UCSD-AML1 (cell line): ENCODE data around the gene CPNE4.

Experiments
- DNase-seq: peaks from one replicate; lab custom pipeline; 2025; ENCODE audit not compliant: unreplicated experiment; lab: John Stamatoyannopoulos, UW

The CPNE4 gene

GRCh38 chr3:131708241-131708640 is 326.6 kb downstream of the CPNE4 start:
- DNase-seq: no peak

GRCh38 chr3:131705558-131706051 is 329.2 kb downstream of the CPNE4 start:
- DNase-seq: no peak

DNA sequence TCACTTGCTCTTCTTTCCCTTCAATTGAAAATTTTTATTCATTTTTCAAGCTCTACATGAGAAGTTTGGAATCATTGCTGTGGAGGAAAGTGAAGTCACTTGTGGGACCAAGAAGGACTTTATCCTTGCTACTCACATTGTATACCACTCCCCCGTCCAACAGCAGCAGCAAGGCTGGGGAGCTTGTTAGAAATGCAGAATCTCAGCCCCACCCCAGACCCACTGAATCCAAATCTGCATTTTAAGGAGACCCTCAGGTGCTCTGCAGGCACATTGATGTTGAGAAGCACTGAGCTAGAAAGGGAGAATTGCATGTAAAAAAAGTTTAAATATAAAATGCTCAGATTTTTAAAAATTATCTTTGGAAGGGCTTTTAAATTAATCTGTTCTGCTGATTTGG is 329.7 kb downstream of the CPNE4 start:
- DNase-seq: no peak

DNA sequence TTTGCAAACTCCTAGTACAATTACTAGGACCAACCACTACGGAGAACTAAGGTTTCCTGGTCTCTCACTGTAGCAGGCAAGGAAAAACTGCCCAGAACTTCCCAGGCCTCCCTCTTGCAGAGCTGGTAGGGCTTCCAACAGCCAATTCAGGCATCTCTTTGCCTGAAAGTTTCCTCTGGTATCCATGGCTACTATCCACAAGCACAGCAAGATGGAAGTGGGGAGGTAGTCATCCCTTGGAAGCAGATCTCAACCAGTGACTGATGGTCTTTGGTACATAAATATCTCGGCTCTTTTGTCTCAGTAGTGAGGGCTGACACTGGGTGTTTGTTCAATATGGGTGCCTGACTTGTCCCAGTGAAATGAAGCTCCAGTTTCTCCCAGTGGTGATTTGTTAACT is 330.7 kb downstream of the CPNE4 start:
- DNase-seq: no peak

- no peak for DNase-seq
These were observed 332.7 kb downstream of the CPNE4 start for GRCh38 chr3:131702146-131702545.

GRCh38 chr3:131701153-131701770 is 333.6 kb downstream of the CPNE4 start:
- no peak for DNase-seq

- no peak for DNase-seq
These were observed 335.8 kb downstream of the CPNE4 start for GRCh38 chr3:131699001-131699400.

DNA sequence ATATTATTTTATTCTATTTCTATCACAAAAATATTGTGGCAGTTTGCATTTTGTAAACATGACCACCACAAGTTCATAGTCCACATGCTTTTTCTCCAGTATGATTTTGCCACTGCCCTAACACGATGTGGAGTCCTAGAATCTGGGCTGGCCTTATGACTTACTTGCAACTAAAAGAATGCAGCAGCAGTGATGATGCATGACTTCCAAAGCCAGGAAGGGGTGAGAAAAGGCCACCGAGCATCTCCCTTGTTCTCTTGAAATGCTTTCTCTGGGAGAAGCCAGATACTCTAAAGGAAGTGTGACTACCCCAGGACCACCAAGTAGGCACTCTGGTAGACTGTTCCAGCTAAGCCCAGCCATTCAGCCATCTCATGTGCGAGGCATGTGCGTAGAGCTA is 340.4 kb downstream of the CPNE4 start:
- DNase-seq: no peak

DNA sequence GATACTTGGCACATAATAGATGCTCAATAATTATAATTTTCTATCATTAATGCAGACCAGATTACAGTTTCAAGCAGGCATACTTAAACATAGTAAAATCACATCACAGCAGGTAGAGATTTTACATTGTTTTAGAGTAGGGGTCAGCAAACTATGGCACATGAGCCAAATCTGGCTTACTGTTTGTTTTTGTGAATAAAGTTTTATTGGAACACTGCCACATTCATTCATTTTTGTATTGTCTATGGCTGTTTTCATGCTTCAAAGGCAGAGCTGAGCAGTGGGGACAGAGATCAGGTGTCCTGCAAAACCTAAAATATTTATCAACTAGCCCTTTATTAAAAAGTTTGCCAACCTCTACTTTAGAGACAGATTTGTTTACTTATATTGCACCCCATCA is 342.5 kb downstream of the CPNE4 start:
- no peak for DNase-seq

DNA sequence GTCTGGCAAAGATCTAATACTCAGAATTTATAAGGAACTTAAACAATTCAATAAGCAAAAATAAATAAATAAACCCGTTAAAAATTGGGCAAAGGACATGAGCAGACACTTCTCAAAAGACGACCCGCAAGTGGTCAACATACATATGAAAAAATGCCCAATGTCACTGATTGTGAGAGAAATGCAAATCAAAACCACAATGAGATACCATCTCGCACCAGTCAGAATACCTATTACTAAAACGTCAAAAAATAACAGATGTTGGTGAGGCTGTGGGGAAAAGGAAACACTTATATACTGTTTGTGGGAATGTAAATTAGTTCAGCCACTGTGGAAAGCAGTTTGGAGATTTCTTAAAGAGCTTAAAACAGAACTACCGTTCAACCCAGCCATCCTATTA is 344.0 kb downstream of the CPNE4 start:
- DNase-seq: no peak

- DNase-seq: no peak
These were observed 346.4 kb downstream of the CPNE4 start for GRCh38 chr3:131688370-131688769.

DNA sequence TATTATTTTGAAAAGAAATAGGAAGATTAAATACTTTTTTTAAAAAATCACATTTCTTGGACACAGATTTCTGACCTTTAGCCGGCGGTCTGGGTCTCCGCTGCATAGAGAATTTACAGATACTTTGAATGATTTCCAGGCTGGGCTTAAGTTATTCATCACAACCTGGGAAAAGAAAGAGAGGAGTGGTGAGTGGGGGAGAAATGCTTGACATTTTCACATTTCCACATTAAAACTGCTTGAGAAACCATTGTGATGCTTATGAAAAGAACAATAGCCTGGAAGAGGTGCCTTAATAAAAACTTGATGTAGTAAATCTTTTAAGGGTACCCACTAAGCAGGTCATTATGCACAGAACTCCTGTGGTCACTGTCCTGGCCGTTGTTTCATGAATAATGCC is 365.2 kb downstream of the CPNE4 start:
- no peak for DNase-seq

GRCh38 chr3:131658771-131659170 is 376.0 kb downstream of the CPNE4 start:
- DNase-seq: no peak

DNA sequence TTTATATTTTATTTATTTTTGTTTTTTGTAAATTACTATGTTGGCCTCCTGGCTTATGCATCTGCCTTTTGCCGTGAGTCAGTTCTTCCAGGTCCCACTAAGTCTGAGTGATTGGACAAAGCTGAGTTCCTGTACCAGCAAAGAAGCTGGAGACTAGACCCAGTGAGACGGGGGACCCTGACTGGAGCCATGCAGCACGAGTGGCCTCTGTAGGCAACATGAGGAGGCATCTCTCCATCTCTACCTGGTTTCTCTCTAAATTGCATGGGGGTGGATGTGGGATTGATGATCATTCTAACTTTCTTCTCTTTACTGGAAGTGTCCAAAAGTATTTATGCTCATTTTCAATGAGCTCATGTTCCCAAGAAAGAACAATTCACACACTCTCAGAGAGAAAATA is 376.7 kb downstream of the CPNE4 start:
- no peak for DNase-seq

GRCh38 chr3:131655070-131655690 is 379.6 kb downstream of the CPNE4 start:
- DNase-seq: no peak

GRCh38 chr3:131645638-131646037 is 389.2 kb downstream of the CPNE4 start:
- DNase-seq: no peak

DNA sequence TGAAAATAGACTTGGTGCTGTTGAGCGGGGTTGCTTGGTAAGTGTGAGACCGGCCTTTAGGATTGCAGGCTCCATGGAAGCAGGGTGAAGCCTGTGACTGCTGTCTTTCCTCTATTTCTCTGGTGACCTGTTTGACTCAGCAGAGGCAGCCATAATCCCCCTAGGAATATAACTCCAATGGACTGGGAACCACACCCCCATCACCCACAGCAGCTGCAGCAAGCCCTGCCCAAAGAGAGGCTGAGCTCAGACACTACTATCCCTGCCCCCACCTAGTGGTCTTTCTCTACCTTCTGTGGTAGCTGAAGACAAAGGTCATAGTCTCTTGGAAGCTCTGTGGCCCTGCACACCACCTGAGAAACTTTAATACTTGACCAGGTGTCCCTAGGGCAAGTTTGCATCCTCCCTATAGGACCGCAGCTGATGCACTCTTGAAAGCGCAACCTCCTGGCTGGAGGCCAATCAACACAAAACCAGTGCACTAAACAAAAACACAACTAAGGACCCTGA is 398.5 kb downstream of the CPNE4 start:
- no peak for DNase-seq

DNA sequence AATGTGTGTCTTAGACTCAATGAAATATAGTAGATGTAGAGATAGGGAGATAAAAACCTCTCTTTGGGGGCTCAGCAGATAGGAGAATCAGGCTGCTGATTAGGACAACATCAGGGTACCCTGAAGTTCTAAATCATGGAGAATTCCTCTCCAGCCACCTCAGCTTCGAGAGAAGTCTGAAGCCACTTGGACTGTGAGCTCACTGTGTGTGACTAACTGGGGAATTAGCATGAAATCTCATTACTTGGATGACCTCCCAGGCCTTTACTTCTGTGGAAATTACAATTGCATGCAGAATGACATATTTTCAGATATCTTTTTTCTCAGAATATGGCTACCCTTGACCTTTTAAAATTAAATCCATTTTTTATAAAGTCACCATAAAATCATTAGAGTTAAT is 404.0 kb downstream of the CPNE4 start:
- no peak for DNase-seq

DNA sequence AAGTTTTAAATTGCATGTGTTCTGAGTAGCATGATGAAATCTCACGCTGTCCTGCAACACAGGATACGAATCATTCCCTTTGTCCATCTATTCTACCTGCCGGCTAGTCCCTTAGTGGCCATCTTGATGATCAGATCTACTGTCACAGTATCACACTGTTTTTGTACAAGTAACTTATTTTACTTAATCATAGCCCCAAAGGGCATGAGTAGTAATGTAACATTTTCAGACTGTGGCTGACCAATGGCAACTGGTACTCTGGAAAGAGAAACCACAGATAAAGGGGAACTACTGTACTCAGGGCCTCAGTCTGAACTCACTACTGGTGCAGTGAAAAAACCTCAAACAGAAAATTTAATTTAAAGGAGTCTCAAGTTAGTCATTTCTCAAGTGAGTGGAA is 404.7 kb downstream of the CPNE4 start:
- no peak for DNase-seq

DNA sequence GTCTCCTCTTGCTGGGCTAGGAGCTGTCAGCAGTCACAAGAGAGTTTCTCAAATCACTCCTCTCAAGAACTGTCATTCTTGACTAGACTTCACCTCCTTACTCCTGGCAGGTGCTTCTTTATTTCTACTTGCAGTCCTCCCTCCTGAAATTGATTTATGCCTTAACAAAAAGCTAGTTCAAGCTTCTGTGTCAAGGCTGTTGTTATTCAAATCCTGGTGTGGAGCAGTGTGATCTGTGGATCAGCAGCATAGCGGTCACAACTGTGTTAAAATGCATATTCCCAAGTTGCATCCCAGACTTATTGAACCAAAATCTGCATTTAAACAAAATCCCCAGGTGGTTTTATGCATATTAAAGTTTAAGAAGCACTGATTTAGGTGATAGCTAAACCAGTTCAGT is 411.4 kb downstream of the CPNE4 start:
- no peak for DNase-seq

DNA sequence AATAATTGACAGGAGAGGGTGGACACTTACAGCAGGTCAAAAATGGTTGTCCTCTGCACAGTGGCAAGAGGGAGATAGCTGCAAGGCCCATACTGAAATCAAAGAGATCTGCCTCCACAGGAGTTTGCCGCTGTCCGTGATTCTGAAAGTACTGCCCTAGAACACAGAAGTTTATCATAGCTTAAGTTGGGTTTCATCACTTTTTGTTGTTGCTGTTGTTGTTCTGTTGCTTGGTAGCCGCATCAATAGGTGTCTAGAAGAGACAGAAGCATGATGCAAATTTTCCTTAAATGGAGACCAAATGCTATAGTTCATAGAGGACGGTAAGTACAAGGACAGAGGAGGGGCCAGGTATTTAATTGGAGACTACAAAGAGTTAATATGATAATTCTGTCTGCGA is 412.1 kb downstream of the CPNE4 start:
- no peak for DNase-seq

DNA sequence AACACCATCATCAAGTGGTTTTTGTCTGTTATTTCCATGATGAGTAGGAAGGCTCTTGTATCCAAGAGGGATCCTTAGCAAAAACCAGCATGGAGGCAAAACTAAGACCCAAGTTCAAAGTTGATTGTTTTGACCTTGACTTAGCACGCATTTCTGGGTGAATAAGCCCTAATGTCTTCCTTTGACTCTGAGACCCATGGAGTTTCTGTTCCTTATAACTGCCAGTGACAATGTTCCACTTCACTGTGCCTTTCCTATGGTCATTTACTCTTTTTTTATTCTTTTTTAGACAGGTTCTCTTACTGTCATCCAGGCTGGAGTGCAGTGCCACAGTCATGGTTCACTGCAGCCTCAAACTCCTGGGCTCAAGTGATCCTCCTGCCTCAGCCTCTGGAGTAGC is 413.8 kb downstream of the CPNE4 start:
- DNase-seq: no peak

DNA sequence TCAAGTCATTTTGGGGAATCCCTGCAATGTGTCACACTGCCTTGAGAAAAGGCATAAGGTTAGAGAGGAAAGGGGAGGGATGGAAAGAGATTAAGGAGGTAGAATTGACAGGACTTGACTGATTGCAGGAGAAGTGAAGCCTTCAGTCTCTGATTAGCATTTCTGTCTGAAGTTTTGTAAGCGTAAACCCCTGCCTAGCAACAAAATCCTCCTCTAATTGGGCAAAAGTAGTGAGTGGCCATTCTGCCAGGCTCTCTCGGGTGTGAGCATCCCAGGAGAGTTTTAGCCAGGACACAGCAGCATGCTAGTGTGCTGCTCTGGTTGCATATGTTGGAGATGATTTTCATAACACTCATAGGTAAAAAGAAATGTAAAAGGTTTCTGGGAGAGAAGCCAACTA is 415.0 kb downstream of the CPNE4 start:
- DNase-seq: no peak
